Endometrium (tissue), 2 donors: ENCODE results near the gene GTF2H3.
A peak's percentile ranks its signal among the peaks of the same experiment; 100 is the strongest.

Experiments used
- FAIRE-seq: peaks from 2 replicates; lab custom pipeline; 2012; peaks lifted over from hg19 to GRCh38; lab: Jason Lieb, UNC
- donor health status: control.
- donor health status: control.

The GTF2H3 gene

GRCh38 chr12:123645878-123646277 lies 12.2 kb downstream of the GTF2H3 start:
- no peak for FAIRE-seq

- no peak for FAIRE-seq
These were observed 14.8 kb downstream of the GTF2H3 start for GRCh38 chr12:123648401-123648800.

GRCh38 chr12:123654129-123654701 lies 20.6 kb downstream of the GTF2H3 start:
- no peak for FAIRE-seq

- FAIRE-seq: no peak
These were observed 21.8 kb downstream of the GTF2H3 start for GRCh38 chr12:123655420-123655819.

GRCh38 chr12:123656392-123656791 lies 22.8 kb downstream of the GTF2H3 start:
- FAIRE-seq: no peak

- no peak for FAIRE-seq
These were observed 23.6 kb downstream of the GTF2H3 start for GRCh38 chr12:123657211-123657610.

GRCh38 chr12:123659996-123660727 lies 26.5 kb downstream of the GTF2H3 start:
- no peak for FAIRE-seq

GRCh38 chr12:123667771-123668170 lies 34.1 kb downstream of the GTF2H3 start:
- FAIRE-seq: no peak

GRCh38 chr12:123670882-123671728 lies 37.5 kb downstream of the GTF2H3 start, which contains the start of gene TCTN2:
Gene TCTN2 (plus strand): TSS chr12:123671113. CDS start chr12:123671241, 128 bp downstream.
- FAIRE-seq: peak; percentile 65

- no peak for FAIRE-seq
These were observed 38.2 kb downstream of the GTF2H3 start for GRCh38 chr12:123671876-123672275.

- no peak for FAIRE-seq
These were observed 41.8 kb downstream of the GTF2H3 start for GRCh38 chr12:123675436-123675835.

- FAIRE-seq: no peak
These were observed 43.1 kb downstream of the GTF2H3 start for GRCh38 chr12:123676616-123677320.

- FAIRE-seq: no peak
These were observed 45.4 kb downstream of the GTF2H3 start for GRCh38 chr12:123678981-123679380.

- no peak for FAIRE-seq
These were observed 48.0 kb downstream of the GTF2H3 start for GRCh38 chr12:123681605-123682004.

- FAIRE-seq: no peak
These were observed 50.3 kb downstream of the GTF2H3 start for GRCh38 chr12:123683964-123684363.

- FAIRE-seq: no peak
These were observed 53.1 kb downstream of the GTF2H3 start for GRCh38 chr12:123686636-123687190.

- FAIRE-seq: no peak
These were observed 56.7 kb downstream of the GTF2H3 start for GRCh38 chr12:123690191-123690840.

- no peak for FAIRE-seq
These were observed 62.6 kb downstream of the GTF2H3 start for GRCh38 chr12:123696207-123696606.

GRCh38 chr12:123696646-123697045 lies 63.0 kb downstream of the GTF2H3 start:
- FAIRE-seq: no peak

- no peak for FAIRE-seq
These were observed 72.3 kb downstream of the GTF2H3 start for GRCh38 chr12:123705935-123706334.

GRCh38 chr12:123707466-123707865 lies 73.8 kb downstream of the GTF2H3 start:
- no peak for FAIRE-seq
